Measurements from ENCODE around the gene CDH23. TPM values are rescaled to one million over a fixed set of nuclear protein-coding genes. Genes with fewer than 3 reads are reported as not detected.

The CDH23 gene
- total and polyA plus RNA-seq, 9 of the 15 experiments (the other 6 are each of a cell fraction or from before 2014, with no cell fraction given), result 0.18 to 1.2 (median 0.47) TPM

DNA sequence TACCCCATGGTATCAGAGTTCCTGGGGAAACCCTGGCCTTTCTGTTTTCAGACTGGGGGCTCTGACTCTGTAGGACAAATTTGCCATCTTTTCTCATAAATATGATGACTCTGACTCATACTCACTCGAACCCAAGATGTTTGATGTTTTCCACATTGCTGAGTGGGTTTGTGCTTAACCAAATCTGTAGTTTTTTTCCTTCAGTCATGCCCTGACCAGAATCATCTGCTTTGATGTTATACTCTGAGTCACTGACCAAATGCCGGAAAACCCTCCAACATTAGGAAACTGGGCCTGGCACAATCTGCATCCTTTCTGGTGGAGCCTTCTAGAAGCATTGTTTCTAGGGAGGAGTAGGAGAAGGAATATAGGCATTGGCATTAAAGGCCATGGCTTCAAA lies 204.1 kb downstream of the CDH23 start (continued):
- TF ChIP-seq, protein P1, sequence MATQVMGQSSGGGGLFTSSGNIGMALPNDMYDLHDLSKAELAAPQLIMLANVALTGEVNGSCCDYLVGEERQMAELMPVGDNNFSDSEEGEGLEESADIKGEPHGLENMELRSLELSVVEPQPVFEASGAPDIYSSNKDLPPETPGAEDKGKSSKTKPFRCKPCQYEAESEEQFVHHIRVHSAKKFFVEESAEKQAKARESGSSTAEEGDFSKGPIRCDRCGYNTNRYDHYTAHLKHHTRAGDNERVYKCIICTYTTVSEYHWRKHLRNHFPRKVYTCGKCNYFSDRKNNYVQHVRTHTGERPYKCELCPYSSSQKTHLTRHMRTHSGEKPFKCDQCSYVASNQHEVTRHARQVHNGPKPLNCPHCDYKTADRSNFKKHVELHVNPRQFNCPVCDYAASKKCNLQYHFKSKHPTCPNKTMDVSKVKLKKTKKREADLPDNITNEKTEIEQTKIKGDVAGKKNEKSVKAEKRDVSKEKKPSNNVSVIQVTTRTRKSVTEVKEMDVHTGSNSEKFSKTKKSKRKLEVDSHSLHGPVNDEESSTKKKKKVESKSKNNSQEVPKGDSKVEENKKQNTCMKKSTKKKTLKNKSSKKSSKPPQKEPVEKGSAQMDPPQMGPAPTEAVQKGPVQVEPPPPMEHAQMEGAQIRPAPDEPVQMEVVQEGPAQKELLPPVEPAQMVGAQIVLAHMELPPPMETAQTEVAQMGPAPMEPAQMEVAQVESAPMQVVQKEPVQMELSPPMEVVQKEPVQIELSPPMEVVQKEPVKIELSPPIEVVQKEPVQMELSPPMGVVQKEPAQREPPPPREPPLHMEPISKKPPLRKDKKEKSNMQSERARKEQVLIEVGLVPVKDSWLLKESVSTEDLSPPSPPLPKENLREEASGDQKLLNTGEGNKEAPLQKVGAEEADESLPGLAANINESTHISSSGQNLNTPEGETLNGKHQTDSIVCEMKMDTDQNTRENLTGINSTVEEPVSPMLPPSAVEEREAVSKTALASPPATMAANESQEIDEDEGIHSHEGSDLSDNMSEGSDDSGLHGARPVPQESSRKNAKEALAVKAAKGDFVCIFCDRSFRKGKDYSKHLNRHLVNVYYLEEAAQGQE (IDR thresholded peaks at IDR 0.05; ENCODE audit: borderline replicate concordance), result no peak
- TF ChIP-seq, protein P1 (CRISPR knock-in tag; IDR thresholded peaks at IDR 0.05; ENCODE audit: low read depth), result no peak
- TF ChIP-seq, protein P2, sequence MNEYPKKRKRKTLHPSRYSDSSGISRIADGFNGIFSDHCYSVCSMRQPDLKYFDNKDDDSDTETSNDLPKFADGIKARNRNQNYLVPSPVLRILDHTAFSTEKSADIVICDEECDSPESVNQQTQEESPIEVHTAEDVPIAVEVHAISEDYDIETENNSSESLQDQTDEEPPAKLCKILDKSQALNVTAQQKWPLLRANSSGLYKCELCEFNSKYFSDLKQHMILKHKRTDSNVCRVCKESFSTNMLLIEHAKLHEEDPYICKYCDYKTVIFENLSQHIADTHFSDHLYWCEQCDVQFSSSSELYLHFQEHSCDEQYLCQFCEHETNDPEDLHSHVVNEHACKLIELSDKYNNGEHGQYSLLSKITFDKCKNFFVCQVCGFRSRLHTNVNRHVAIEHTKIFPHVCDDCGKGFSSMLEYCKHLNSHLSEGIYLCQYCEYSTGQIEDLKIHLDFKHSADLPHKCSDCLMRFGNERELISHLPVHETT (CRISPR knock-in tag; conservative IDR thresholded peaks at IDR 0.05 in 1 of 2, IDR thresholded peaks at IDR 0.05 in 1 of 2), result no peak
- TF ChIP-seq NFIC (IDR thresholded peaks at IDR 0.05), result no peak
